Loucy (cell line): ENCODE measurements around the gene DNLZ.

ENCODE experiments used
- H2AFZ ChIP-seq: fragments of 200-600 bp; sonication (generic); 2 replicates; pipeline ENCODE4 v1.6.0; 2016; ENCODE audit warnings: antibody characterized with exemption, mild to moderate bottlenecking, low read length, moderate library complexity
- H3F3A ChIP-seq: fragments of 200-600 bp; 2 replicates; pipeline ENCODE4 v1.6.0; 2016; ENCODE audit warnings: antibody characterized with exemption, low read depth, mild to moderate bottlenecking
- H3K27me3 ChIP-seq: fragments of 200-600 bp; sonication (generic); 2 replicates; pipeline ENCODE4 v1.6.1; 2014; ENCODE audit warnings: low read length, mild to moderate bottlenecking; ENCODE audit not compliant: insufficient read depth, poor library complexity, severe bottlenecking
- H3K36me3 ChIP-seq: fragments of 200-600 bp; sonication (generic); 2 replicates; pipeline ENCODE4 v1.6.1; 2016; ENCODE audit warnings: low read length; ENCODE audit not compliant: insufficient read depth
- H3K4me1 ChIP-seq: fragments of 200-600 bp; sonication (generic); 2 replicates; pipeline ENCODE4 v1.5.1; 2014; ENCODE audit warnings: low read length, mild to moderate bottlenecking; ENCODE audit not compliant: insufficient read depth, poor library complexity, severe bottlenecking
- H3K4me2 ChIP-seq: fragments of 200-600 bp; sonication (generic); 2 replicates; pipeline ENCODE4 v1.6.0; 2014; ENCODE audit warnings: antibody characterized with exemption, low read length, low read depth, mild to moderate bottlenecking; ENCODE audit not compliant: poor library complexity, severe bottlenecking
- H3K4me3 ChIP-seq: fragments of 200-600 bp; sonication (generic); 2 replicates; pipeline ENCODE4 v1.5.1; 2014; ENCODE audit warnings: low read length, mild to moderate bottlenecking, mixed read lengths; ENCODE audit not compliant: poor library complexity, severe bottlenecking
- H3K79me2 ChIP-seq: fragments of 200-600 bp; sonication (generic); 2 replicates; pipeline ENCODE4 v1.6.1; 2014; ENCODE audit warnings: low read length; ENCODE audit not compliant: insufficient read depth
- H3K9ac ChIP-seq: fragments of 200-600 bp; sonication (generic); 2 replicates; pipeline ENCODE4 v1.6.0; 2014; ENCODE audit warnings: mild to moderate bottlenecking, low read depth, low read length, moderate library complexity; ENCODE audit not compliant: poor library complexity, severe bottlenecking
- H3K9me2 ChIP-seq: fragments of 200-600 bp; sonication (generic); replicated peaks from 2 replicates; pipeline ENCODE4 v1.6.1; 2016; ENCODE audit warnings: low read depth, low read length, mixed read lengths
- H3K9me3 ChIP-seq: fragments of 200-600 bp; sonication (generic); 2 replicates; pipeline ENCODE4 v1.6.1; 2014; ENCODE audit warnings: mild to moderate bottlenecking, antibody characterized with exemption, low read length, low read depth; ENCODE audit not compliant: insufficient read depth
- H4K20me1 ChIP-seq: fragments of 200-600 bp; sonication (generic); 2 replicates; pipeline ENCODE4 v1.6.0; 2014; ENCODE audit warnings: antibody characterized with exemption, low read length, mild to moderate bottlenecking; ENCODE audit not compliant: insufficient read depth, poor library complexity, severe bottlenecking
- CTCF ChIP-seq: fragments of 200-600 bp; sonication (generic); conservative IDR thresholded peaks from 2 replicates; pipeline ENCODE4 v1.5.1; 2014; ENCODE audit warnings: mild to moderate bottlenecking, antibody characterized with exemption, low read length
- EZH2phosphoT487 ChIP-seq: fragments of 200-600 bp; IDR thresholded peaks from 2 replicates; pipeline ENCODE4 v1.6.1; 2018; ENCODE audit warnings: antibody characterized with exemption, mild to moderate bottlenecking, moderate library complexity, borderline replicate concordance

The DNLZ gene

DNA sequence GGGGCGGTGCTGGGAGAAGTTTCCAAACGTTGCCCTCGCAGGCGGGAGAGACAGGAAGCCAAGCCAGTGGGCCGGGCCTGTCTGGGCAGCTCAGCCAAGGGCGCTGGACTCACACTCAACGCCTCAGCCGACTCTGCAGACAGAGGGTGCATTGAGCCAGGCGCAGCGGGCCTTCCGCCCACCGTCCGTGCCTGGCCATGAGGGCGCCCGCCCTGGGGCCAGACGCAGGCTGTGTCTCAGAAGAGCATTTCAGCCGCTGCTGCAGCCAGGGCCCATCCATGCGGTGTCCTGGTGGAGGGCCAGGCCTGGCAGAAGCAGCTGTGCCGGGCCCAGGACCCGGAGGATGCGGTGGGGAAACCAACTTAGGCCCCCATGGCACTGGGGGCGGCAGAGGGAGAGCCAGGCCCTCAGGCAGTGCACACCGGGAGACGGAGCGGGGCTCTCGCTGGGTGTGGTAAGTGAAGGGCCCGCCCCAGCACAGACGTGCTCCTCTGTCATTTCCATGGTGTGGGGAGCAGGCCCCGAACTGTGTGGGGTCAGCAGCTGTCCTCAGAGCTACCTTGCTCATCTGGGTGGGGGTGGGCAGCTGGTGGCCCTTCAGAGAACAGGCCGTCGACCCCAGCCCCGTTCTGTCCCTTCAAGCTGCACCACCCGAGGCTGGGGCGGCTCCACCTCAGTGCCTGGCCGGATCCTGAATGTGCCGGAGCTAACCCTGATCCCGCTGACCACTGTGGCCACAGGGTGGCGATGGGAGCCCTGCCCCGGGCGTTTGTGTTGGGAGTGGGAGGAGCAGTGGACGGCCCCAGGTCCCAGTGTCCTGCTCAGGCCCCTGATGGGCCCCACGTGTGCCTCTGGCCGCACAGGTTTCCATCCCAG, 18.0 kb downstream of the DNLZ start:
- H3F3A ChIP-seq: no peaks in the 10 kb centered on the region
- TF ChIP-seq EZH2phosphoT487: no peak
- no peak overlapping the region for H3K9ac ChIP-seq
- no peaks in the 10 kb centered on the region for H3K9me3 ChIP-seq
- no peaks in the 10 kb centered on the region for H3K79me2 ChIP-seq
- H4K20me1 ChIP-seq: no peaks in the 10 kb centered on the region
- H3K9me2 ChIP-seq: no peaks in the 10 kb centered on the region
- H3K27me3 ChIP-seq: no peaks in the 10 kb centered on the region
- no peak overlapping the region for H3K4me3 ChIP-seq
- H3K4me2 ChIP-seq: no peak overlapping the region
- H3K4me1 ChIP-seq: no peaks in the 10 kb centered on the region
- H3K36me3 ChIP-seq: no peaks in the 10 kb centered on the region
- no peak overlapping the region for H2AFZ ChIP-seq

DNA sequence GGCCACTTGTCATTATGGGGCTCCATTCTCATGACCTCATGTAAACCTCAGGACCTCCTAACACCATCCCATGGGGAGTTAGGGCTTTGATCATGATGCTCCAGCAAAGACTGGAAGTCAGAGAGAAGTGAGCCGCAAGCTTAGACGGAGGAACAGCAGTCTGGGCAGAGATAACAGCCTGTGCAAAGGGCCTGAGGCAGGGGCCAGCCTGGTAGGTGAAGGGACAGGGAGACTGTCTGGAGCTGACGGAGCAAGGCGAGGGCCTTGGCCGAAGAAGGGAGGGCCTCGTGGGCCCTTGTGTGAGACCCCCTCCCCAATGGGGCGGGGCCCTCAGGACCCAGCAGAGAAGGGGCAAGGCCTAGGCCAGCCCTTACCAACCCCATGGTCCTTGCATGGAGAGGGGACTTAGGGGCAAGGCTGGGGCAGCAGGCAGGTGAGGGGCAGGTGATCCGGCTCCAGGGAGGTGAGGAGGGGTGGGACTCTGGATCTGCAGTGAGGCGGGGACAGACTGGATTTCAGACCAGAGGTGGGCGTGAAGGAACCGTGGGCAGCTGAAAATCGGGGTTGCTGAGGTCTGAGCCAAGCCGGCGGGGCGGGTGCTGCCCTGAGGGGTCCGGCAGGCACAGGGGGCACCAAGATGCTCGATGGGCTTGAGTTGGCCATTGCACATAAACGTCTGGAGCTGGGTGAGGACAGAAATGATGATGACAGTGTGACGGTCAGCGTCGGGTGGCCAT, 18.8 kb downstream of the DNLZ start:
- no peaks in the 10 kb centered on the region for H3K36me3 ChIP-seq

DNA sequence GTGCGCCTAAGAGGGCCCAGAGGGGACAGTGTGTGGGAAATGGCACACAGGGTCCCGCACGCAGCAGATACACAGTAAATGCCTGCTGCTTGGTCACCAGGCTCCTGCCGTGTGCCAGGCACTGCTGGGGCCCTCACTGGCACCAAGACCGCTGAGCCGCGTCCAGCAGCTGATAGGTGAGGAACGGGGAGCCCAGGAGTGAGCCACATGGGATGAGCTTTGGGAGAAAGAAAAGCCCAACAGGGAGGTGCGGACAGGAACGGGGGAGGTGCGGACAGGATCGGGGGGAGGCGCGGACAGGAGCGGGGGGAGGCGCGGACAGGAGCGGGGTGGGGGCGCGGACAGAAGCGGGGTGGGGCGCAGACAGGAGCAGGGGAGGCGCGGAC, 19.7 kb downstream of the DNLZ start:
- no peaks in the 10 kb centered on the region for H3F3A ChIP-seq
- H2AFZ ChIP-seq: no peak overlapping the region
- TF ChIP-seq EZH2phosphoT487 (no peak), CTCF (no peak)
- H3K4me1 ChIP-seq: no peaks in the 10 kb centered on the region
- no peaks in the 10 kb centered on the region for H3K79me2 ChIP-seq
- H3K27me3 ChIP-seq: no peaks in the 10 kb centered on the region
- no peaks in the 10 kb centered on the region for H4K20me1 ChIP-seq
- H3K9ac ChIP-seq: no peak overlapping the region
- H3K9me3 ChIP-seq: no peaks in the 10 kb centered on the region
- H3K4me2 ChIP-seq: no peak overlapping the region
- H3K9me2 ChIP-seq: no peaks in the 10 kb centered on the region
- H3K36me3 ChIP-seq: no peaks in the 10 kb centered on the region
- no peak overlapping the region for H3K4me3 ChIP-seq

More for the DNA sequence above, 18.8 kb downstream of the DNLZ start:
- Histone ChIP-seq H3K9me2 (no peaks in the 10 kb centered on the region), H3K4me2 (no peak overlapping the region), H2AFZ (no peak overlapping the region), H3K27me3 (no peaks in the 10 kb centered on the region), H4K20me1 (no peaks in the 10 kb centered on the region), H3K4me1 (no peaks in the 10 kb centered on the region), H3F3A (no peaks in the 10 kb centered on the region), H3K79me2 (no peaks in the 10 kb centered on the region), H3K4me3 (no peak overlapping the region), H3K9ac (no peak overlapping the region), H3K9me3 (no peaks in the 10 kb centered on the region)
- TF ChIP-seq CTCF (no peak), EZH2phosphoT487 (no peak)
